Globus pallidus (tissue), 1 donor: ENCODE results near the gene GPR155.

ENCODE experiments used
- DNase-seq: peaks from one replicate; pipeline ENCODE4 v3.0.0-alpha.2; 2015; ENCODE audit warnings: low spot score

The GPR155 gene, protein sequence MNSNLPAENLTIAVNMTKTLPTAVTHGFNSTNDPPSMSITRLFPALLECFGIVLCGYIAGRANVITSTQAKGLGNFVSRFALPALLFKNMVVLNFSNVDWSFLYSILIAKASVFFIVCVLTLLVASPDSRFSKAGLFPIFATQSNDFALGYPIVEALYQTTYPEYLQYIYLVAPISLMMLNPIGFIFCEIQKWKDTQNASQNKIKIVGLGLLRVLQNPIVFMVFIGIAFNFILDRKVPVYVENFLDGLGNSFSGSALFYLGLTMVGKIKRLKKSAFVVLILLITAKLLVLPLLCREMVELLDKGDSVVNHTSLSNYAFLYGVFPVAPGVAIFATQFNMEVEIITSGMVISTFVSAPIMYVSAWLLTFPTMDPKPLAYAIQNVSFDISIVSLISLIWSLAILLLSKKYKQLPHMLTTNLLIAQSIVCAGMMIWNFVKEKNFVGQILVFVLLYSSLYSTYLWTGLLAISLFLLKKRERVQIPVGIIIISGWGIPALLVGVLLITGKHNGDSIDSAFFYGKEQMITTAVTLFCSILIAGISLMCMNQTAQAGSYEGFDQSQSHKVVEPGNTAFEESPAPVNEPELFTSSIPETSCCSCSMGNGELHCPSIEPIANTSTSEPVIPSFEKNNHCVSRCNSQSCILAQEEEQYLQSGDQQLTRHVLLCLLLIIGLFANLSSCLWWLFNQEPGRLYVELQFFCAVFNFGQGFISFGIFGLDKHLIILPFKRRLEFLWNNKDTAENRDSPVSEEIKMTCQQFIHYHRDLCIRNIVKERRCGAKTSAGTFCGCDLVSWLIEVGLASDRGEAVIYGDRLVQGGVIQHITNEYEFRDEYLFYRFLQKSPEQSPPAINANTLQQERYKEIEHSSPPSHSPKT

DNA sequence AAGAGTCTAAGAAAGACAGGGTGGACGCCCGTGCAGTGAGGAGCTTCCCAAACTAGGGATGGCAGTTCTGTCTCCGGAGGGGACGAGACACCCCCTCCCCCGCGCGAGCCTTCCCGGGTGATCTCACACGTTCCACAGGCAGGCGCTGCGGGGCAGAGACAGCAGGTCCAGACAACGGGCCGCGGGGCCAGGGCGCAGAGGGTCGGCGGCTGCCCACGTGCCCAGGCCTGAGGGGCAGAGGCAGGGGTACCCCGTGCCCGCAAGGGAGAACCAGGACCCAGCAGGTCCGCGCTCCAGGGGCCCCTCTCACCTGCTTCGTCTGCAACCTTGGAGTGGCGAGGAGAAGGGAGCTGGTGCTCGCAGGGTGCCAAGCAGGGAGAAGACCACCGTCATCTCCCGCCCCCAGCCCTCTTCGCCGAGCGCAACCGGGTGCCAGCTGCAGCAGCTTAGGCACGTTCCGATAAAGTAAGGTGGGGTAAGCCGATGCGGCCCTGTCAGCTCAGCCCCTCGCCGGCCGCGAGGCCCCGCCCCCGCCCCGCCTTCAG is at the start of gene GPR155:
TSS of gene GPR155 (minus strand) at position 467 of the 545 bp plus-strand sequence. CDS start 5,073 bp downstream, outside the sequence.
- DNase-seq, result peak; percentile 64

DNA sequence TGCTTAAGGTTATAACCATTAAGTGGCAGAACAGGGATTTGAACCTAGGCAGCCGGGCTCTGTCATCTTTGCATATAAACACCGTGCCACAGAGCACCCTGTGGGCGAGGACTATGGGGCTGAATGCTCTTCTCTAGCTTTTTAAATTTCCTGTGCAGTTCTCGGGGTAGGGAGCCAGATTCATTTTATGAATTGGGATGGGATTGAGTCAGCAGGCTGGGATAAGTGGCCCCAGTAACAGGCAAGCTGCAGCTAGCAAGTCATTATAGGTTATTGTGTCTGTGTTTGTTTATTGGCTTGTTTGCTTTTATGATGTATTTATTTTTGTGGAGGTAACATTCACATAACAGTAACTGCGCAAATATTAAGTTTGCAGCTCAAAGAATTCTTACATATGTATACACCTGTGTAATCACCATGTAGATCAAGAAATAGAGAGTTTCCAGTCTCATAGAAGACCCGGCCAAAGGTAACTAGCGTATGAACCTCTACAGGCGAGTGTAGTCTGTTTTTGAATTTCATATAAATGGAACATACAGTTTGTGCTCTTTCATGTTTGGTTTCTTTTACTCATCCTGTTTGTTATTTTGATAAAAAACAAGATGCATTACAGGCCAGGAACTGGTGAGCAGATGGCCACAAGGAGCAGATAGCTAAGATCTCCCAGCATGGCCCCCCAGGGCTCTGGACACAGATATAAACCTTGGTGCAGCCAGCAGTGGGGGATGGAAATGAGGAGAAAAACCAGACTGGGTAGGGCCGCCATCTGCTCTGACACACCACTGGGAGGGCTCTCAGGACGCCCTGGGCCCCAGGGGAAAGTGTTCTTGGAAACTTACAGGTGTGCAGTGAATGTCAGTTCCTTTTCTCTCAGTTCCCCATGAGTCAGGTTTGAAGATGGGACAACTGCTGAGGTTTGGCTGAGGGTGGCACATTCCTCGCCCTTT is 49.2 kb upstream of the GPR155 start:
- no peak for DNase-seq

DNA sequence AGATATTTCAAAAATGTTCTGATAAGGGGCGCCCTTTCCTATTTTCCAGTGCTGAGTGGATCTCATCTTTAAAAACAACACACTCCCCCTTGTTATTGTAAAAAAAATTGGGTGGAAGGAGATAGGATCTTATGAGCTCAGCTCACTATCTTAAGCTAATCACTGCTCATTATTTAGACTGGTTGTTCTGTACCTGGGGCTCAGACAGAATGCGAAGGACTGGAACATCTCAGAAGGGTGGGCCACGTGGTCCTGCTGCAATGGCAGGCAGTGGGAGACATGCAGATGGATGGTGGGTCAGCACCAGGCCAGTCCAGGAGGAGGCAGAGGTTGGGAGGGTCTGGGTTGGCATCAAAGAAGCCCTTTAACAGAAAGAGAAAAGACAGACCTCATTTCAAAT is 48.3 kb upstream of the GPR155 start:
- no peak for DNase-seq

DNA sequence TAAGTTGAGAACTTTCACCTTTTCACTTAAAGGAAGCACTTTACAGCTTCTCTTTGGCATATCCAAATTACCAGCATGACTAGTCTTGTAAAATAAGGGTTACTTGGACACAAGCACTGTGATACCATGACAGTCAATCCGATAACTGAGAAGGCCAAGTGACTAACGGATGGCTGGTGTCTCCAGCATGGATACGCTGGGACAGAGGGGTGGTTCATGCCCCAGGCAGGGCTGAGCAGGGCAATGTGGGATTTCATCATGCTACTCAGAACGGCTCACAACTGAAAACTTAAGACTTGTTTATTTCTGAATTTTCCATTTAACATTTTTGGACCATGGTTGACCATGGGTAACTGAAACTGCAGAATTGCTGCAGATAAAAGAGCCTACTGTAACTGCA is 43.1 kb upstream of the GPR155 start:
- DNase-seq, result no peak

DNA sequence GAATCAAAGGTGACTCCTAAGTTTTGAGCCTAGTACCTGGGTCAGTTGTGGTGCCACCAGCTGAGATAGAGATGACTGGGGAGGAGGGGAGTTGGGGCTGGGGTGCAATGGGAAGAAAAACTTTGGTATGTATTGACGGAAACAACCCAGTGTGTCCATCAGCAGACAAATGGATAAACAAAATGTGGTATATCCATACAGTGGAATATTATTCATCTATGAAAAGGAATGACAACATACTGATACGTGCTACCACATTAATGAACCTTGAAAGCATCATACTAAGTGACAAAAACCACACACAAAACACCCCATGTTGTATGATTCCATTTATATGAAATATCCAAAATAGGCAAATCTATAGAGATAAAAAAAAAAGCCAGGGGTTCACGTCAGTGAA is 41.1 kb upstream of the GPR155 start:
- no peak for DNase-seq

DNA sequence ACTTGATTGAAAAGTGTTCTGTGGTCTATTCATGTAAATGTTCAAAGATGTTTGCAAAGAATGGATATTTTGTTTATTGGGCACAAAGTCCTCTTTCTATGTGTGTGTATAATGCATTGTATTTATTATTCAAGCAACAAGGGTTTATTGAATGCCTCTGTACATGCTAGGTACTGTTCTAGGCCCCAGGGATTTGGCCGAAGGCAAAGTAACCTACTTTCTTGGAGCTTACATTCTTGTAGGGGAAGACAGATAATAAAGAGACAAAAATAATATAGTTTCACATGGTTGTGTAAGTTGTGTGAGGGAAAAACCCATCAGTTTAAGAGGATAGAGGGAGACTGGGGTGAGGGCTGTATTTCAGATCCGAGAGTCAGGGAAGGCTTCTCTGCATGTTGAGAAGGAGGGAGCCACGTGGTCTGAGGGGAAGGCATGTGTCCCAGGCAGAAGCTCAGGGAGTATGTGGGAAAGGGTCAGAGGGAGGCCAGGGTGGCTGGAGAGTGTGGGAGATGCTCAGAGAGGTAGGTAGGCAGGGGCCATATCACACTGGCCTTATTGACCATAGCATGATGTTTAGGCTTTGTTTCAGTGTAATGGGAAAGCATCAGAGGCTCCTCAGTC is 40.4 kb upstream of the GPR155 start:
- peak; percentile 37 for DNase-seq

DNA sequence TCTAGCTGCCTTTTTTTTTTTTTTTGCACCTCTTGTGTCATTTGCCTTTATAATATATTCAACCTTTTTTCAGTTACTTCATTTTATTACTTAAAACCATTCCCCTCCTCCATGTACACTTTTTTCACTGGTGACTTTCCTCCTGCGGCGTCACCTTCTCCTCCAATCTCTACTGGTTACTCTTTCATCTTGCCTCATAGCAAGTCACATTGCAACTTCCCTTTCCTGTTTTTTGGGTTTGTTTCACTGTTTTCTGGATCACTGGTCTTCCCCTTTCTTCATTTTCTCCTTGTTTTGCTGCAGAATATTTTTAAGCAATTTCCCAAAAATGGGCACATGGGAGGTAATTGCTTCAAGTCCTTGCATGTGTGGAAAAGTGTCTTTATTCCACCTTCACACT is 37.7 kb upstream of the GPR155 start:
- DNase-seq, result no peak

DNA sequence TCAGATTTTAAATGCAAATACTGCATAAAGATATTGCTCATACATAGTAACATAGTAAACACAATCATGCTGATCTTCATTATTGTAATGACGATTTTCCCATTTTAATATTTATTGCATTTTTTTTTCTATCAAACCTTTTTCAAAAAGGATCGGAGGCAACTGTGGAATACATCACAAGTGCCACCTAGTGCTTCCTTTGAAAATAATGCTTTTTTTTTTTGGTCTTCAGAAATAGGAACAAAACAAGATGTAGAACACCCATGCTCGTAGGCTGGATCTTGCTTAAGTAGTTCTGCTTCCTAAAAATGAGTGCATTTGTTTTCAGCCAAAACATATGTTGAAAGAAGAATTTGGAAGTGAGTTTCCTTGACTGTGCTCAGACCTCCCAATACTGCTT is 35.7 kb upstream of the GPR155 start:
- peak; percentile 46 for DNase-seq

DNA sequence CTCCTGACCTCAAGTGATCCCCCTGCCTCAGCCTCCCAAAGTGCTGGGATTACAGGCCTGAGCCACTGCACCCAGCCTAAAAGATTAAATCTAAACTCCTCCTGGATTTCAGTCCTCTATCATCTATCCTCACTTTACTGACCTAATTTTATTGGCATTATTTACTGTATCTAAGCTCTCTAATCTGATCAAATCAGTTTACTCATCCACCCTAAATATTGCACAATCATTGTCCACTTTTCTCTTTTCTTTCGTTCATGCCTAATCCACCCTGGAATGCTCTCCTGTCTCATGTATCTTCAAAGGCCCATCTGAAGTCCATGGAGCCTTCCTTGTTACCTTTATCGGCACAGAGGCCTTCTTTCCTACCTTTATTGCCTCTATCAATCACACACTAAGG is 31.6 kb upstream of the GPR155 start:
- no peak for DNase-seq

DNA sequence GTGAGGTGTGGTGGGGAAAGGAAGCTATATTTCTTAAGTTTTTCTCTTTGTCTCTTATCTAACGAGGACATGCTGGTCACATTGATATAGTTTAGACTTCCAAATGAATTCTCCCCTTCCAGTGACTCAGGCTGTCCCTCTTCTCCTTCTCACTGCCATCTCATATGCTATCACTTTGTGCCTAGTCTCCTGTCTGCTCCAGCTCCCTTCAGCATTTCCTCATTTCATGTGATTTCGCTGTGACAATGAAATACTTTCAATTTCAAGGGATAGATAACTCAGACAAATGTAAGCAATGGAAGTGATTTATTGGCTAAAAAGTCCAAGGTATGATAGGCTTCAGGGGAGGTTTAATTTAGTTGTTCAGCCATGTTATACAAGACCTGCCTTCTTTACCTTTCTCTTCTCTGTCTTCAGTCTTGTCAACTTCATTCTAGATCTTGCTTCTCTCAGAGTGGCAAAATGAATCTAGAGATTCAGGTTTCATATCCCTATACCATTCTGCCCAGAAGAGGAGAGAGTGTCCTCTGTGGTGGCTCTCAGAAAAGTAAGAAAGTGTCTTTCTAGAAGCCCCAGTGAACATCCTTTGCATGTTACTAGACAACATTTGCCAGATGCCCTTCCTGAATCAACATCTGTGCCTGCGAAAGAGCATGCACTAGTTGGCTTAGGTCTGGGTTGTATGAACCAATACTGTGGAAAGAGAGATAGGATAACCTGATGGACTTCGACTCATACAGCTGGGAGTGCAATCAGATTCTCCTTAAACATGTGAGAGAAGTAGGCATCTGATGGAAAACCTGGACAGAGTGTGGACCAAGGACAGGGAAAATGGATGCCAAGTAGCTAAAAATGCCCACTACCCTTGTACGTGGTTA is 29.9 kb upstream of the GPR155 start:
- DNase-seq, result no peak

DNA sequence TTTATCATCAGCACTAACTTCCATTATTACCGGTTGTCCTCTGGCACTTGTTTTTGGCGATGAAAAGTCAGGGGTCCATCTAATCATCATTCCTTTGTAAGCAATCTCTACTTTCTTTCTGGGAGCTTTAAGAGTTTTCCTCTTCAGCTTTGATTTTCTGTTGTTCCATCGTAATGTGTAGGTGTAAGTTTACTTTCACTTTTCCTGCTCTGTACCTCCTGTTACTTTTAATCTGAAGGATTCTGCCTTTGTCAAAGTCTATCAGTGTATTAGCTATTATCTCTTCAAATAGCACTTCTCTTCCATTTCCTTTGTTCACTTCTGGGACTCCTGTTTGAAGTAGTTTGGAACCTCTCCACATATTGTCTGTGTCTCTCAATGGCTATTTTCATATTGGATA is 25.5 kb upstream of the GPR155 start:
- DNase-seq, result no peak

DNA sequence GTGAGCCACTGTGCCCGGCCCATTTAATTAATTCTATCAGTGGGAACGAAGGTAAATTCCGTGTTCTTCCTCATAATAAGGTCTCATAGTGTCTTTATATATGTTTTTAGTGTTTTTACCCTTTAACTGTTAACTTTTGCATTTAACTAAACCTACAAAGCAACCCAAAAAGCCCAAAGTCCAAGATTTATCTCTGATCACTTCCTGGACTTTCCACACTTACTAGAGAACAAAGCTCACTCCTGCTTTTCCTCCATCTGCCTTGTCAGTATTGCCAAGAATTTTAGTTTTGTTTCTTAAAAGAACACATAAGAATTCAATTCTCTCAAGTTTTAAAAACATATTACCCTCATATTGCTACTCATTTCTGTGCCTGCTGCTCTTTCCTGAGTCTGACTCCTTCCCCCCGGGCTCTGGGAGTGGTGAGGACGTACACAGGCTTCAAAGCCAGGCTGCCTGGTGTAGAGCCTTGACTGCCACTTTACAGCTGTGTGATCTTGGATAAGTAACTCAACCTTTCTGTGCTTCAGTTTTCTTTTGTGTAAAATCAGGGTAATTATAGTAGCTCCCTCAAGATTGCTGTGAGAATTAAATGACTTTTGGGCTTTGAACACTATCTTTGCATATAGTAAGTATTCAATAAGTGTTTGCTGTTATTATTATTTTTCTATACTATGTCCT is 24.9 kb upstream of the GPR155 start:
- no peak for DNase-seq

DNA sequence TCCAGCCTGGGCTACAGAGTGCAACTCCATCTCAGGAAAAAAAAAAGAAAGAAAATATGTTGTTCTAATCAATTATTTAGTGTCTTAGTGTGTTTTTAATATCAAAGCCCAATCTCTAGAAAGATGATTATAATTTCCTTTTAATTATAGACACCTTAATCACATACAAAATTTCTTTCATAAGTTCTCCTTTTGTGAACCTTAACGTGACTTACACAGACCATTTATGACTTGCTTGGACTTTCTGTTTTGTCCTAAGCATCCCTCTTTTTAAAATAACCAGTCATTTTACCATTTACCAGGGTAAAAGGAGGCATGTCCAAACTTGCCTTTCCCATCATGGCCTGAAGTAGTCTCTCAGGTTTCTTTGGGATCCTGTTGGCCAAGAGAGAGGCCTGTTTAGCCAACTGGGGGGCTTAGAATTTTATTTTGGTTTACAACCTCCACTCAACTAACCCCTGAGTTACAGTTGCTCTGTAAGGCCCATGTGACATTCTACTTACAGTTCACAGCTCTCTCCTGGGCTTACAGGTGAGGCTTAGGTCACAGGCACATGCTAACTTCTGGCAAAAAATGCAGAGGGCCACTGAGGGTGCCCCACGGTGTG is 23.9 kb upstream of the GPR155 start:
- DNase-seq, result no peak

DNA sequence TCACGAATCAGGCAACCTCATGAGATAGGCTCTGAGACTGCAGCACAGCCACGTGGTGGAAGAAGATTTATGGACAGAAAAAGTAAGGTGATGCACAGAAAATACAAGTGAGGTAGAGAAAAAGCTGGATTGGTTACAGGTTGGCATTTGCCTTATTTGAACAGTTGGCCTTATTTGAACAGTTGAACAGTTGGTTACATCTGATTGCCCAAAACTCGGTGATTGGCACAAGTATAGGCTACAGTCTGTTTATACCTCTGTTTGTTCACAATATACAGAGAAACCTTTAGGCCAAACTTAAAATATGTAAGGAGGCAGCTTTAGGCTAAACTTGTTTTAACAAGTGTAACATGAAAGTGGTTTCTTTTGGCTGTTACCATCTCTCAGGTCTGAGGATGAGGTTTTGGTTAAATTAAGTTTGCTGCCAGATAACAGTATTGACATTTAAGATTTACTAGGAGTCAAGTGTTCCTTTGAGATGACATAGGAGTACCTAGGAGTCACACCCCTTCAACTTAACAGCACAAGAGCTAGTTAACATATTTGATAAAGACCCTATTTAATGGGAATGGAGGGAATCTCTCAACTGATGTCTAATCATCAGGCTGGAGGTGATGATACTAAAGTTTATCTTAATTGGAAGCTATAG is 16.5 kb upstream of the GPR155 start:
- DNase-seq, result no peak

DNA sequence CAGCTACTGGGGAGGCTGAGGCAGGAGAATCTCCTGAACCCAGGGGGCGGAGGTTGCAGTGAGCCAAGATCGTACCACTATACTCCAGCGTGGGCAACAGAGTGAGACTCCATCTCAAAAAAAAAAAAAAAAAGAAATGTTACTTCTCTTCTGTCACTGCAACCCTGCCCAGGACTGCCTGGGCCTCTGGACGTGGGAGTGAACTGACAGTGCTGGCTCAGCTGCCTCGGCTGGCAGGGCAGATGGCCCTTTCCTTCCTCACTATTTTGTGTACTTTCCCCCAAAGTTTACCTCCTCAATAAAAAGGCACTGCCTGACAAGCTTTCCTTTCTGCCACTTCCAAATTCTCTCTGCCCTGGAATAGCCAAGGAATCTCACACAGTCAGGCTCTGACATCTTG is 12.5 kb upstream of the GPR155 start:
- no peak for DNase-seq

DNA sequence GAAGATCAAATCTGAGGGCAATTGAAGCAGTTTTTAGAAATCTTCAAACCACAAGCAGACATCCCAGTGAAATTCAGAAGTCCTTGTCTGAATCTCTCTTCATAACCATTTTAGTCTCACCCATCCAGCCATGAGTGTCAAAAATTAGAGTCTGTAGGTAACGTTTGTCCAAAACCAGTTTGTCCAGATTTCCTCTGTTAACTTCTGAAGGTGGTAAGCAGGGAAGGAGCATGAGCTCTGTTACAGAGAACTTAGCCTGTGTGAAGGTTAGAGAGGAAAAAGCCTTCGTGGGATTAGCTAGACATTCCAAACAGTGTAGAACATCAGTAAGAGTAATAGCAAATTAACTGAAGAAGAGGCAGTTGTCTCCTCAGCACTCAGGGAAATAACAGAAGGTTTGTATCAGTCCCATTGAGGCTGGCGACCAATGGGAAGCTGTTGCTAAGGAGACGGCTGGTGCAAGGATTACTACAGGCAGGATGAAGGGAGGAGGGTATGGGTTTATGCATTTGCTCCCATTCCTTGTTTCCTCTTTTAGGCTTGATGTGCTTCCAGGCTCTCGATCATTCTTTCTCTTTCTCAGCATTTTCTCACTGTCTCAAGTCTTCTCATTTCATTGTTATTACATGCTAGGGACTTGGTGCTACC is 8.7 kb upstream of the GPR155 start:
- DNase-seq, result no peak

DNA sequence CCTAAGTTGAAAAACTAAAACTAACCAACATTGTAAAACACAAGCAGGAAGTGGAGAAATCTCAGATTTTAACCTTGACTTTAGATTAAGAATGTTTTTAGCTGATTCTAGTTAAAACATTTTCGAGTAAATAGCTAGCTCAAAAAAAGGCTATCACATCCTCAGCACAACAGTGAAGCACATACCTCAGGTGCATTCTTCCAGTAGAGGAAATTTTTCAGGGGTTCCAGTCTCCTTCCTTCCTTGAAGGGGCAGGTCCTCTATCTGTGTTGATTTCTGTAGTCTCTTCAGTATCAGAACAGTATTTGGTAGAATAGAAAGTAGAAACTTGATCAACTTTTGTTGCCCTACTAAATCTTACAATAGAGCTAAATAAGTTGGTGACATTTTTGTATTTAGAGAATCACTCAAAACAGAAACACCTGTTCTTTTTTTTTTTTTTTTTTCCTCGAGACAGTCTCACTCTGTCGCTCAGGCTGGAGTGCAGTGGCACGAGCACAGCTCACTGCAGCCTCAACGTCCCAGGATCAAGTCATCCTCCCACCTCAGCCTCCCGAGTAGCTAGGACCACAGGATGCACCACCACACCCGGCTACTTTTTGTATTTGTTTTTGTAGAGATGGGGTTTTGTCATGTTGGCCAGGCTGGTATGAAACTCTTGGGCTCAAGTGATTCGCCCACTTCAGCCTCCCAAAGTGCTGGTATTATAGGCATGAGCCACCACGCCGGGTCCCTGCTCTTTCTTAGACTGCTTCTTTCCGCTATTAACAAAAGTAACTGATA is 6.9 kb upstream of the GPR155 start:
- DNase-seq, result no peak
